A673 (cell line): ENCODE measurements around the gene GFPT1. TPM values are rescaled to one million over a fixed set of nuclear protein-coding genes. Genes with fewer than 3 reads are reported as not detected.

Source experiments
- BruUV-seq: library from RNA; stranded (reverse); fragments of 400-500 nt; replicated peaks from 2 replicates; lab custom pipeline; 2021; lab: Mats Ljungman, UMichigan
- CTCF ChIA-PET: fragments of 300-600 bp; sonication (Branson Sonifier 250); formaldehyde crosslinking; loops from one replicate; lab custom pipeline; 2022; ENCODE audit warnings: antibody characterized with exemption; lab: Charles Lee
- POLR2A ChIA-PET: fragments of 300-600 bp; sonication (Branson Sonifier 250); formaldehyde crosslinking; loops from one replicate; lab custom pipeline; 2022; ENCODE audit warnings: antibody characterized with exemption; ENCODE audit not compliant: low non-redundant PET; lab: Charles Lee
- DNase-seq: peaks from one replicate; pipeline ENCODE4 v3.0.0-alpha.2; 2015; ENCODE audit warnings: low spot score
- H3K27ac ChIP-seq: fragments of 200-600 bp; sonication (generic); 2 replicates; pipeline ENCODE4 v1.5.1; 2016; ENCODE audit warnings: mixed run types, low read depth, mild to moderate bottlenecking, mixed read lengths, antibody characterized with exemption, low read length; ENCODE audit not compliant: poor library complexity, severe bottlenecking
- H3K27me3 ChIP-seq: fragments of 200-600 bp; sonication (generic); replicated peaks from 2 replicates; pipeline ENCODE4 v1.6.1; 2017; ENCODE audit warnings: mixed run types, low read depth, mild to moderate bottlenecking, mixed read lengths, antibody characterized with exemption, low read length; ENCODE audit not compliant: insufficient read depth, poor library complexity
- H3K36me3 ChIP-seq: fragments of 200-600 bp; sonication (generic); 2 replicates; pipeline ENCODE4 v1.6.1; 2016; ENCODE audit warnings: mixed run types, mild to moderate bottlenecking, mixed read lengths, antibody characterized with exemption, low read length; ENCODE audit not compliant: insufficient read depth, poor library complexity, severe bottlenecking
- H3K4me1 ChIP-seq: fragments of 200-600 bp; sonication (generic); 2 replicates; pipeline ENCODE4 v1.6.1; 2017; ENCODE audit warnings: mixed run types, mild to moderate bottlenecking, mixed read lengths, antibody characterized with exemption, low read length; ENCODE audit not compliant: insufficient read depth, poor library complexity, severe bottlenecking
- H3K4me3 ChIP-seq: fragments of 200-600 bp; sonication (generic); 2 replicates; pipeline ENCODE4 v1.5.1; 2016; ENCODE audit warnings: low read depth, mixed run types, mild to moderate bottlenecking, mixed read lengths, low read length; ENCODE audit not compliant: poor library complexity, severe bottlenecking
- H3K9me3 ChIP-seq: fragments of 200-600 bp; sonication (generic); 2 replicates; pipeline ENCODE4 v1.6.1; 2016; ENCODE audit warnings: mixed run types, low read depth, mild to moderate bottlenecking, mixed read lengths, antibody characterized with exemption, low read length; ENCODE audit not compliant: poor library complexity, severe bottlenecking
- CTCF ChIP-seq: fragments of 300-800, 200-600 bp; sonication (generic); conservative IDR thresholded peaks from 2 replicates; pipeline ENCODE4 v1.5.1; 2017; ENCODE audit warnings: low read depth, mild to moderate bottlenecking, antibody characterized with exemption, low read length, moderate library complexity, mixed read lengths
- EZH2 ChIP-seq: fragments of 200-600 bp; sonication (generic); IDR thresholded peaks from 2 replicates; pipeline ENCODE4 v1.6.1; 2017; ENCODE audit warnings: borderline replicate concordance, low read depth, mild to moderate bottlenecking, mixed read lengths, antibody characterized with exemption, low read length; ENCODE audit not compliant: poor library complexity, severe bottlenecking
- intact Hi-C: fragments of 100-400 bp; cut with micrococcal nuclease; formaldehyde crosslinking; loops from one replicate; pipeline ENCODE4 v1.10.0; 2022; ENCODE audit not compliant: unreplicated experiment
- total RNA-seq: library from RNA; stranded (reverse); gene quantifications from 2 replicates; pipeline ENCODE4 v1.2.3, GENCODE V29; 2021

Gene GFPT1
- total RNA-seq, 1 experiment from 2014 or later, result 53.0 TPM

DNA sequence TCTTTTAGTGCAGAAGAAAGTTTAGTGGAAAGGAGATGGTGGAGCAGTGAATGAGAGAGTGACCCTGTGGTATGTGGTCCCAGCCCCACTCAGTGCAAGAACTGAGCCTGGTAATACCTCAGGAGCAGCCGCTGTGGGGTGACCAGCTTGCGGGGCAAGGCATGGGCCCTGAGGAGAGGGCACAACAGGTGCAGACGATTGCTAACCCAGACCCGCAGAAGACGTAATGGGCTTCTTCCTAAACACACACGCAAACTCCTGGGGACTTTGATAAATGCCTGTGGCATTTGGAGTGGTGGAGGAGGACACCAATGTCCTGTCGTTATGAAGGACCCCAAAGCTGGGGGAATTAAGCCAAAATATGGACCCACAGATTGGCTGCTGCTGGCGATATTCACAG is 78.7 kb downstream of the GFPT1 start:
- peaks cover 4% of the 10 kb centered on the region for H3K9me3 ChIP-seq
- DNase-seq, result no peak
- intact Hi-C loops, result loop anchor here (10.0 kb wide), 1 partner anchor 844 kb away; the partner anchor contains the start of genes APLF and FBXO48
- H3K4me1 ChIP-seq, result peaks cover 9% of the 10 kb centered on the region
- H3K36me3 ChIP-seq, result no peaks in the 10 kb centered on the region
- ChIA-PET POLR2A (no interaction called here), CTCF (interaction anchor here (0.6 to 3.8 kb wide), 2 partner anchors 297 to 365 kb away, joined by 3 to 25 read pairs; no protein-coding TSS in a partner anchor)
- H3K27ac ChIP-seq, result no peak overlapping the region
- H3K4me3 ChIP-seq, result no peak overlapping the region
- H3K27me3 ChIP-seq, result no peaks in the 10 kb centered on the region
- no peak for TF ChIP-seq EZH2
- no peak for TF ChIP-seq CTCF
- no TSS peak for BruUV-seq

DNA sequence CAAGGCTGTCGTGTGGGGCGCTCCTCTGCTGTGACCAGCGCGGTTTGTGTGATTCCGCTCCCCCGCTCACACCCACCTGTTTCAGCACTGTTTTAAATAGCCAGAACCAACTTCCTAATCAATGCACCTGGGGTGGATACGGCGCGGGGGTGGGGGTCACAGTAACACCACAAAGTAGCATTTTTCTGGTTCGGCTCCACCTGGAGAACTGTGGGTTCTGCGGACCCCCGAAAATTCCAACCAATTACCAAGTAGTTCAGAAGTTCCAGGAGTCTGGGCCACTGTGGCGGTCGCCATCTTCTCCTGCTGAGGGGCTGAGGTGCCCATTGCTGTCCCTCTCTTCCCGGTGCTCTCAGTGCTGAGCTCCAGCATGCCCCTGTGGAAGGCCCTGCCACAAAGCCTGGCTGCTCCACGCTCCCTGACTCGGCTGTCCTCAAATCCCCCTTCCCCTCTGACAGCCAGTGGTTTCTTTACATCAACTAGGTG is 79.4 kb downstream of the GFPT1 start:
- Histone ChIP-seq H3K9me3 (peaks cover 4% of the 10 kb centered on the region), H3K36me3 (no peaks in the 10 kb centered on the region), H3K4me1 (peaks cover 9% of the 10 kb centered on the region), H3K4me3 (peak overlapping the region; percentile 72), H3K27ac (no peak overlapping the region), H3K27me3 (no peaks in the 10 kb centered on the region)
- no TSS peak for BruUV-seq
- TF ChIP-seq CTCF (no peak), EZH2 (no peak)
- intact Hi-C loops, result loop anchor here (1.0 to 10.0 kb wide), 4 partner anchors 211 to 843 kb away; partner anchors contain the start of genes ANTXR1, APLF and FBXO48
- DNase-seq, result no peak
- ChIA-PET POLR2A (no interaction called here), CTCF (interaction anchor here (0.6 to 3.8 kb wide), 4 partner anchors 294 to 841 kb away, joined by 3 to 25 read pairs (median 3); partner anchors contain the start of gene ANTXR1)

GRCh38 chr2:69306822-69307578 is 80.0 kb downstream of the GFPT1 start:
- Histone ChIP-seq H3K9me3 (peaks cover 4% of the 10 kb centered on the region), H3K4me1 (peaks cover 9% of the 10 kb centered on the region), H3K27me3 (no peaks in the 10 kb centered on the region), H3K36me3 (no peaks in the 10 kb centered on the region), H3K27ac (peak overlapping the region; percentile 53), H3K4me3 (peak overlapping the region; percentile 72)
- no peak for TF ChIP-seq EZH2
- peak; percentile 81 for TF ChIP-seq CTCF
- peak; percentile 93 for DNase-seq
- intact Hi-C loops, result loop anchor here (1.0 to 10.0 kb wide), 4 partner anchors 210 to 842 kb away; partner anchors contain the start of genes ANTXR1, APLF and FBXO48
- no TSS peak for BruUV-seq
- ChIA-PET POLR2A (no interaction called here), CTCF (interaction anchor here (1.0 to 3.8 kb wide), 5 partner anchors 207 to 841 kb away, joined by 3 to 25 read pairs (median 3); partner anchors contain the start of gene ANTXR1)
